PFSK-1 (cell line): ENCODE data around the gene TVP23C.

ENCODE experiments used
- FOXP2 ChIP-seq: optimal IDR thresholded peaks from 2 replicates; pipeline ENCODE3; 2011; ENCODE audit warnings: borderline replicate concordance, control low read depth, inconsistent platforms; ENCODE audit not compliant: insufficient read depth; ENCODE audit errors: extremely low read length, extremely low read depth
- POLR2AphosphoS5 ChIP-seq: IDR thresholded peaks from 2 replicates; pipeline ENCODE4 v1.6.1; 2012; ENCODE audit warnings: low read depth, mild to moderate bottlenecking, control low read depth, low read length, moderate library complexity
- REST ChIP-seq, 2 experiments: IDR thresholded peaks; 2 replicates each; pipeline versions ENCODE4 v1.6.1 to v1.8.0; 2011 to 2012; ENCODE audit warnings: low read depth in 2 of 2, low read length in 2 of 2, control low read depth in 1 of 2, inconsistent platforms in 1 of 2, mild to moderate bottlenecking in 1 of 2, moderate library complexity in 1 of 2; ENCODE audit not compliant: insufficient read depth in 1 of 2
- SIN3A ChIP-seq: IDR thresholded peaks from 2 replicates; pipeline ENCODE4 v1.6.1; 2012; ENCODE audit warnings: mild to moderate bottlenecking, low read length, moderate library complexity, borderline replicate concordance; ENCODE audit not compliant: insufficient read depth
- TAF1 ChIP-seq: IDR thresholded peaks from 2 replicates; pipeline ENCODE4 v1.6.1; 2012; ENCODE audit warnings: low read length, control low read depth, borderline replicate concordance; ENCODE audit not compliant: insufficient read depth

TVP23C gene

GRCh38 chr17:15453246-15453645, 110.0 kb downstream of the TVP23C start:
- no peak for TF ChIP-seq SIN3A

GRCh38 chr17:15452746-15453145, 110.5 kb downstream of the TVP23C start:
- no peak for TF ChIP-seq FOXP2
- no peak for TF ChIP-seq POLR2AphosphoS5
- TF ChIP-seq TAF1: no peak
- TF ChIP-seq SIN3A: no peak
- TF ChIP-seq REST (IDR thresholded peaks at IDR 0.05; ENCODE audit: insufficient read depth in 1 of 2, low read depth in 2 of 2, low read length in 2 of 2): no peak
